HEK293 (cell line): Measurements from ENCODE around the gene CELSR3.

Experiments
- CTCF ChIP-seq: fragments of 450-650 bp; formaldehyde crosslinking; IDR thresholded peaks from 2 replicates; pipeline ENCODE4 v1.5.1; 2016; ENCODE audit warnings: missing biosample characterization, missing genetic modification characterization
- MYNN ChIP-seq: fragments of 450-650 bp; formaldehyde crosslinking; IDR thresholded peaks from 2 replicates; pipeline ENCODE4 v1.5.1; 2016; ENCODE audit warnings: missing biosample characterization, missing genetic modification characterization, borderline replicate concordance
- PATZ1 ChIP-seq: fragments of 450-650 bp; formaldehyde crosslinking; IDR thresholded peaks from 2 replicates; pipeline ENCODE4 v1.5.1; 2016; ENCODE audit warnings: missing biosample characterization, missing genetic modification characterization
- ZNF10 ChIP-seq: fragments of 450-650 bp; formaldehyde crosslinking; IDR thresholded peaks from 2 replicates; pipeline ENCODE4 v1.5.1; 2017; ENCODE audit warnings: missing biosample characterization, missing genetic modification characterization
- ZNF140 ChIP-seq: fragments of 450-650 bp; formaldehyde crosslinking; IDR thresholded peaks from 2 replicates; pipeline ENCODE4 v1.5.1; 2016; ENCODE audit warnings: missing biosample characterization, missing genetic modification characterization
- ZNF2 ChIP-seq: fragments of 450-650 bp; formaldehyde crosslinking; IDR thresholded peaks from 2 replicates; pipeline ENCODE4 v1.5.1; 2016; ENCODE audit warnings: missing biosample characterization, missing genetic modification characterization
- ZNF23 ChIP-seq: fragments of 450-650 bp; formaldehyde crosslinking; IDR thresholded peaks from 2 replicates; pipeline ENCODE4 v1.5.1; 2016; ENCODE audit warnings: missing biosample characterization, missing genetic modification characterization, borderline replicate concordance
- ZNF510 ChIP-seq: fragments of 450-650 bp; formaldehyde crosslinking; IDR thresholded peaks from 2 replicates; pipeline ENCODE4 v1.5.1; 2018; ENCODE audit warnings: mild to moderate bottlenecking, missing genetic modification characterization, missing biosample characterization; ENCODE audit not compliant: insufficient replicate concordance
- ZNF513 ChIP-seq: fragments of 450-650 bp; IDR thresholded peaks from 2 replicates; pipeline ENCODE4 v1.5.1; 2018; ENCODE audit warnings: missing biosample characterization, missing genetic modification characterization
- ZNF626 ChIP-seq: fragments of 450-650 bp; sonication (Bioruptor Pico); formaldehyde crosslinking; IDR thresholded peaks from 2 replicates; pipeline ENCODE4 v1.5.1; 2018; ENCODE audit warnings: missing biosample characterization, missing genetic modification characterization, inconsistent platforms
- ZSCAN30 ChIP-seq: fragments of 450-650 bp; IDR thresholded peaks from 2 replicates; pipeline ENCODE4 v1.5.1; 2018; ENCODE audit warnings: missing biosample characterization, mild to moderate bottlenecking, missing genetic modification characterization, moderate library complexity
- TF ChIP-seq, protein P1 (sequence below): fragments of 450-650 bp; formaldehyde crosslinking; IDR thresholded peaks from 2 replicates; pipeline ENCODE4 v1.5.1; 2016; ENCODE audit warnings: missing biosample characterization, missing genetic modification characterization

- TF ChIP-seq, protein P1, sequence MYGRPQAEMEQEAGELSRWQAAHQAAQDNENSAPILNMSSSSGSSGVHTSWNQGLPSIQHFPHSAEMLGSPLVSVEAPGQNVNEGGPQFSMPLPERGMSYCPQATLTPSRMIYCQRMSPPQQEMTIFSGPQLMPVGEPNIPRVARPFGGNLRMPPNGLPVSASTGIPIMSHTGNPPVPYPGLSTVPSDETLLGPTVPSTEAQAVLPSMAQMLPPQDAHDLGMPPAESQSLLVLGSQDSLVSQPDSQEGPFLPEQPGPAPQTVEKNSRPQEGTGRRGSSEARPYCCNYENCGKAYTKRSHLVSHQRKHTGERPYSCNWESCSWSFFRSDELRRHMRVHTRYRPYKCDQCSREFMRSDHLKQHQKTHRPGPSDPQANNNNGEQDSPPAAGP (tag by site-specific recombination): no peak
- TF ChIP-seq CTCF (tag by site-specific recombination) (no peak), ZNF626 (tag by site-specific recombination) (no peak), MYNN (no peak), ZNF140 (tag by site-specific recombination) (no peak), ZNF513 (tag by site-specific recombination) (no peak), ZNF23 (tag by site-specific recombination) (no peak), ZNF10 (tag by site-specific recombination) (no peak), ZNF510 (tag by site-specific recombination) (no peak), ZNF2 (tag by site-specific recombination) (no peak), PATZ1 (no peak), ZSCAN30 (tag by site-specific recombination) (no peak)
Observed at GRCh38 chr3:48599077-48599501, 63.6 kb downstream of the CELSR3 start.
